Thyroid gland (tissue), 4 donors: Measurements from ENCODE around the gene KIAA1671.

Source experiments
- POLR2A ChIP-seq, 2 donors: fragments of 450-650 bp; IDR thresholded peaks; one replicate each; pipeline ENCODE4 v1.6.1; 2017; ENCODE audit warnings: antibody characterized with exemption in 2 of 2, mild to moderate bottlenecking in 2 of 2, moderate library complexity in 1 of 2
- TF ChIP-seq, protein P1 (sequence below), 6 experiments: fragments of 200-600 bp in 3 of 6; fragments of 450-650 bp in 3 of 6; sonication (generic) in 3 of 6; IDR thresholded peaks; one replicate each; pipeline ENCODE4 v1.5.1; 2016 to 2019; ENCODE audit warnings: antibody characterized with exemption in 6 of 6, mild to moderate bottlenecking in 2 of 6, inconsistent platforms in 1 of 6, moderate library complexity in 1 of 6

DNA sequence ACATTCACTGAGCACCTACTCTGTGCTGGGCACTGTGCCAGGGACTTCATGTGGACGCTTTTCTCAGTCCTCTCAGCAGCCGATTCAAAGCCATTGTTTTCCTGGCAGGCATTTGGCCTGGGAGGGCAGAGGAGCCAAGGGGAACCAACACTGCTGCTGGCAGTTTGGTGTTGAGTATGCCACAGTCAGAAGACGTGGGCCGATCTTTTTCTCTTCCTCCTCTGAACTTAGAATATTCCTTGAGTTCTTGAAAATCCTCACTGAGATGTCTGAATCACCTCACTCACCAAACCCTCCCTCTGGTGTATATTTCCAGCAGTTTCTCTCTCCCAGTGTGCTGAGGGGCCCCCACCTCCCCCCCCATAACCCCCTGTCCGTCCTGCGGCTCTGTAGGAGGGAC lies 132.6 kb downstream of the KIAA1671 start:
- TF ChIP-seq, protein P1, sequence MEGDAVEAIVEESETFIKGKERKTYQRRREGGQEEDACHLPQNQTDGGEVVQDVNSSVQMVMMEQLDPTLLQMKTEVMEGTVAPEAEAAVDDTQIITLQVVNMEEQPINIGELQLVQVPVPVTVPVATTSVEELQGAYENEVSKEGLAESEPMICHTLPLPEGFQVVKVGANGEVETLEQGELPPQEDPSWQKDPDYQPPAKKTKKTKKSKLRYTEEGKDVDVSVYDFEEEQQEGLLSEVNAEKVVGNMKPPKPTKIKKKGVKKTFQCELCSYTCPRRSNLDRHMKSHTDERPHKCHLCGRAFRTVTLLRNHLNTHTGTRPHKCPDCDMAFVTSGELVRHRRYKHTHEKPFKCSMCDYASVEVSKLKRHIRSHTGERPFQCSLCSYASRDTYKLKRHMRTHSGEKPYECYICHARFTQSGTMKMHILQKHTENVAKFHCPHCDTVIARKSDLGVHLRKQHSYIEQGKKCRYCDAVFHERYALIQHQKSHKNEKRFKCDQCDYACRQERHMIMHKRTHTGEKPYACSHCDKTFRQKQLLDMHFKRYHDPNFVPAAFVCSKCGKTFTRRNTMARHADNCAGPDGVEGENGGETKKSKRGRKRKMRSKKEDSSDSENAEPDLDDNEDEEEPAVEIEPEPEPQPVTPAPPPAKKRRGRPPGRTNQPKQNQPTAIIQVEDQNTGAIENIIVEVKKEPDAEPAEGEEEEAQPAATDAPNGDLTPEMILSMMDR (IDR thresholded peaks at IDR 0.05), result no peak
- no peak for TF ChIP-seq POLR2A (IDR thresholded peaks at IDR 0.05)
